H1 (cell line): Measurements from ENCODE around the gene GAP43. TPM values are rescaled to one million over a fixed set of nuclear protein-coding genes. Genes with fewer than 3 reads are reported as not detected.

Experiments
- CTCF ChIA-PET: fragments of 300-600 bp; sonication (Branson Sonifier 250); formaldehyde crosslinking; loops from one replicate; lab custom pipeline; 2021; ENCODE audit not compliant: partially characterized antibody; lab: Charles Lee
- POLR2A ChIA-PET: fragments of 300-600 bp; sonication (Branson Sonifier 250); formaldehyde crosslinking; loops from one replicate; lab custom pipeline; 2021; ENCODE audit warnings: inconsistent platforms; ENCODE audit not compliant: partially characterized antibody; lab: Charles Lee
- DNase-seq, 2 experiments: peaks; one replicate each; pipeline versions ENCODE4 v3.0.0 to v3.0.0-alpha.2; 2010 to 2022; ENCODE audit warnings: low spot score in 2 of 2, low read depth in 1 of 2, mixed read lengths in 1 of 2
- FAIRE-seq: peaks from 2 replicates; lab custom pipeline; 2011; peaks lifted over from hg19 to GRCh38; lab: Jason Lieb, UNC
- H2AFZ ChIP-seq: 2 replicates; pipeline ENCODE4 v1.8.1; 2012; ENCODE audit warnings: low read length, inconsistent platforms
- H2AK5ac ChIP-seq: 2 replicates; pipeline ENCODE4 v1.6.1; 2013; ENCODE audit warnings: low read depth, low read length
- H2BK120ac ChIP-seq: replicated peaks from 2 replicates; pipeline ENCODE3; 2013; ENCODE audit warnings: low read depth, low read length, inconsistent platforms
- H2BK12ac ChIP-seq: 2 replicates; pipeline ENCODE4 v1.6.1; 2013; ENCODE audit warnings: low read depth, low read length
- H2BK15ac ChIP-seq: 2 replicates; pipeline ENCODE4 v1.6.1; 2013; ENCODE audit warnings: low read length
- H2BK20ac ChIP-seq: 2 replicates; pipeline ENCODE4 v1.6.1; 2013; ENCODE audit warnings: low read length
- H2BK5ac ChIP-seq: 2 replicates; pipeline ENCODE4 v1.6.1; 2013; ENCODE audit warnings: low read depth, low read length
- H3K14ac ChIP-seq: 2 replicates; pipeline ENCODE4 v1.6.1; 2013; ENCODE audit warnings: inconsistent platforms; ENCODE audit not compliant: insufficient read length
- H3K18ac ChIP-seq: 2 replicates; pipeline ENCODE4 v1.6.1; 2013; ENCODE audit warnings: low read length; ENCODE audit errors: extremely low read depth
- H3K23ac ChIP-seq: 2 replicates; pipeline ENCODE4 v1.6.1; 2013; ENCODE audit warnings: inconsistent platforms; ENCODE audit not compliant: insufficient read length
- H3K23me2 ChIP-seq: 2 replicates; pipeline ENCODE4 v1.6.1; 2013; ENCODE audit warnings: low read depth, low read length
- H3K27ac ChIP-seq: 2 replicates; pipeline ENCODE4 v1.6.1; 2011; ENCODE audit warnings: low read depth, low read length, inconsistent platforms
- H3K27me3 ChIP-seq, 4 experiments: replicated peaks in 1 of 4; 1 replicate in 1 of 4; 2 replicates in 3 of 4; pipeline versions ENCODE4 v1.6.1 to v1.8.1; 2011 to 2013; ENCODE audit warnings: low read length in 3 of 4, mild to moderate bottlenecking in 3 of 4, inconsistent platforms in 2 of 4, mixed read lengths in 2 of 4, moderate library complexity in 1 of 4; ENCODE audit not compliant: control insufficient read depth in 3 of 4, insufficient read depth in 3 of 4; ENCODE audit errors: extremely low read depth in 1 of 4
- H3K36me3 ChIP-seq, 4 experiments: 2 replicates each; pipeline versions ENCODE4 v1.6.1 to v1.8.1; 2011 to 2013; ENCODE audit warnings: mild to moderate bottlenecking in 4 of 4, low read length in 3 of 4, moderate library complexity in 2 of 4, control low read depth in 1 of 4, inconsistent platforms in 1 of 4; ENCODE audit not compliant: insufficient read depth in 4 of 4, control insufficient read depth in 2 of 4
- H3K4ac ChIP-seq: replicated peaks from 2 replicates; pipeline ENCODE3; 2013; ENCODE audit warnings: low read length, low read depth, mixed read lengths, inconsistent platforms; ENCODE audit not compliant: insufficient read length
- H3K4me1 ChIP-seq, 4 experiments: replicated peaks in 1 of 4; 1 replicate in 1 of 4; 2 replicates in 3 of 4; pipeline versions ENCODE4 v1.6.1 to v1.8.1; 2011 to 2013; ENCODE audit warnings: low read length in 3 of 4, inconsistent platforms in 2 of 4, mixed read lengths in 1 of 4; ENCODE audit not compliant: insufficient read depth in 4 of 4, control insufficient read depth in 3 of 4
- H3K4me2 ChIP-seq, 2 experiments: 2 replicates each; pipeline versions ENCODE4 v1.6.1 to v1.8.1; 2011 to 2013; ENCODE audit warnings: low read depth in 2 of 2, low read length in 2 of 2, control low read depth in 1 of 2, inconsistent platforms in 1 of 2, mild to moderate bottlenecking in 1 of 2; ENCODE audit not compliant: insufficient read depth in 1 of 2
- H3K4me3 ChIP-seq, 4 experiments: fragments of 200-600, 300-600 bp in 1 of 4; sonication (generic), shearing (Covaris generic), sonication (Bioruptor Twin) in 1 of 4; 2 replicates each; pipeline versions ENCODE4 v1.5.1 to v1.8.1; 2011 to 2016; ENCODE audit warnings: low read length in 4 of 4, low read depth in 3 of 4, control low read depth in 2 of 4, inconsistent platforms in 2 of 4, mild to moderate bottlenecking in 2 of 4, mixed read lengths in 1 of 4, moderate library complexity in 1 of 4; ENCODE audit not compliant: insufficient read depth in 2 of 4; ENCODE audit errors: extremely low read depth in 1 of 4
- H3K56ac ChIP-seq: replicated peaks from 2 replicates; pipeline ENCODE3; 2013; ENCODE audit warnings: low read depth, mild to moderate bottlenecking, mixed read lengths, low read length, inconsistent platforms; ENCODE audit not compliant: insufficient read length
- H3K79me1 ChIP-seq: 2 replicates; pipeline ENCODE4 v1.6.1; 2013; ENCODE audit warnings: low read depth, low read length, control low read depth
- H3K79me2 ChIP-seq, 2 experiments: 2 replicates each; pipeline versions ENCODE4 v1.6.1 to v1.8.1; 2012 to 2013; ENCODE audit warnings: low read length in 2 of 2, mild to moderate bottlenecking in 2 of 2, inconsistent platforms in 1 of 2; ENCODE audit not compliant: insufficient read depth in 2 of 2, control insufficient read depth in 1 of 2
- H3K9ac ChIP-seq, 4 experiments: replicated peaks in 1 of 4; 1 replicate in 1 of 4; 2 replicates in 3 of 4; pipeline versions ENCODE4 v1.6.1 to v1.8.1; 2011 to 2013; ENCODE audit warnings: low read depth in 3 of 4, low read length in 3 of 4, control low read depth in 2 of 4, mild to moderate bottlenecking in 2 of 4, moderate library complexity in 2 of 4, inconsistent platforms in 1 of 4; ENCODE audit errors: extremely low read depth in 1 of 4
- H3K9me3 ChIP-seq, 2 experiments: 2 replicates each; pipeline versions ENCODE4 v1.6.1 to v1.8.1; 2012 to 2013; ENCODE audit warnings: mild to moderate bottlenecking in 2 of 2, moderate library complexity in 2 of 2, control low read depth in 1 of 2, inconsistent platforms in 1 of 2, low read depth in 1 of 2, low read length in 1 of 2, mixed read lengths in 1 of 2; ENCODE audit not compliant: insufficient read depth in 2 of 2
- H4K20me1 ChIP-seq, 2 experiments: replicated peaks in 1 of 2; 2 replicates each; pipeline versions ENCODE3 to v1.8.1; 2011 to 2013; ENCODE audit warnings: inconsistent platforms in 2 of 2, low read length in 2 of 2, mild to moderate bottlenecking in 1 of 2; ENCODE audit not compliant: insufficient read depth in 2 of 2, control insufficient read depth in 1 of 2
- H4K5ac ChIP-seq: 2 replicates; pipeline ENCODE4 v1.6.1; 2013; ENCODE audit warnings: low read length, low read depth, mixed read lengths, inconsistent platforms; ENCODE audit not compliant: insufficient read length
- H4K8ac ChIP-seq: 2 replicates; pipeline ENCODE4 v1.8.0; 2013; ENCODE audit warnings: mild to moderate bottlenecking, moderate library complexity, low read length, inconsistent platforms; ENCODE audit not compliant: insufficient read depth; ENCODE audit errors: extremely low read depth
- H4K91ac ChIP-seq: replicated peaks from 2 replicates; pipeline ENCODE3; 2013; ENCODE audit warnings: low read length, mixed read lengths, inconsistent platforms; ENCODE audit not compliant: insufficient read length
- MAFK ChIP-seq: IDR thresholded peaks from 2 replicates; pipeline ENCODE4 v1.6.1; 2012; ENCODE audit warnings: low read depth, mild to moderate bottlenecking, improper control_type of control experiment, low read length
- POU5F1 ChIP-seq: IDR thresholded peaks from 2 replicates; pipeline ENCODE4 v1.6.1; 2011; ENCODE audit warnings: low read depth, mild to moderate bottlenecking, low read length, moderate library complexity
- WGBS, 2 experiments: shearing (Covaris generic) in 1 of 2; methylation state at CpG; one replicate each; pipeline versions ENCODE4 v1.1.6 to v1.1.7; 2013 to 2015; ENCODE audit warnings: low lambda C conversion rate in 2 of 2, mixed read lengths in 2 of 2, inconsistent platforms in 1 of 2, low coverage in 1 of 2, missing lambda C conversion rate in 1 of 2; ENCODE audit not compliant: insufficient replicate concordance in 2 of 2, insufficient coverage in 1 of 2, insufficient read length in 1 of 2; ENCODE audit errors: extremely low coverage in 1 of 2, missing lambda C conversion rate in 1 of 2; 5-methylcytosine and 5-hydroxymethylcytosine counted together
- polyA plus RNA-seq, 7 experiments: library from polyadenylated mRNA; depleted of rRNA in 3 of 7; stranded (reverse) in 5 of 7; unstranded in 2 of 7; fragments of >200 nt in 5 of 7; fragments of 200-250 nt in 2 of 7; gene quantifications; 1 replicate in 5 of 7; 2 replicates in 1 of 7; 4 replicates in 1 of 7; pipeline versions ENCODE4 v1.2.1 to v1.2.3, GENCODE V29; 2011 to 2013; ENCODE audit warnings: missing spikeins in 2 of 7, mixed read lengths in 2 of 7
- total RNA-seq: library from RNA; stranded (reverse); fragmentation: NEBNext Ultra II Directional; extraction: Animal tissue kit (Norgen Biotek cat#: 25700); gene quantifications from 2 replicates; pipeline ENCODE4 v1.2.1, GENCODE V29; 2021
- TF ChIP-seq, protein P1 (sequence below), 3 experiments: IDR thresholded peaks; 1 replicate in 2 of 3; 2 replicates in 1 of 3; pipeline versions ENCODE4 v1.5.1 to v1.6.1; 2011; ENCODE audit warnings: low read length in 3 of 3, mild to moderate bottlenecking in 3 of 3, inconsistent platforms in 2 of 3, low read depth in 1 of 3, moderate library complexity in 1 of 3; ENCODE audit not compliant: insufficient read depth in 1 of 3; ENCODE audit errors: control extremely low read depth in 1 of 3

The GAP43 gene
- total and polyA plus RNA-seq, 2 of the 8 experiments (the other 6 are each of a cell fraction or from before 2014, with no cell fraction given), result 11.2 to 21.9 TPM

DNA sequence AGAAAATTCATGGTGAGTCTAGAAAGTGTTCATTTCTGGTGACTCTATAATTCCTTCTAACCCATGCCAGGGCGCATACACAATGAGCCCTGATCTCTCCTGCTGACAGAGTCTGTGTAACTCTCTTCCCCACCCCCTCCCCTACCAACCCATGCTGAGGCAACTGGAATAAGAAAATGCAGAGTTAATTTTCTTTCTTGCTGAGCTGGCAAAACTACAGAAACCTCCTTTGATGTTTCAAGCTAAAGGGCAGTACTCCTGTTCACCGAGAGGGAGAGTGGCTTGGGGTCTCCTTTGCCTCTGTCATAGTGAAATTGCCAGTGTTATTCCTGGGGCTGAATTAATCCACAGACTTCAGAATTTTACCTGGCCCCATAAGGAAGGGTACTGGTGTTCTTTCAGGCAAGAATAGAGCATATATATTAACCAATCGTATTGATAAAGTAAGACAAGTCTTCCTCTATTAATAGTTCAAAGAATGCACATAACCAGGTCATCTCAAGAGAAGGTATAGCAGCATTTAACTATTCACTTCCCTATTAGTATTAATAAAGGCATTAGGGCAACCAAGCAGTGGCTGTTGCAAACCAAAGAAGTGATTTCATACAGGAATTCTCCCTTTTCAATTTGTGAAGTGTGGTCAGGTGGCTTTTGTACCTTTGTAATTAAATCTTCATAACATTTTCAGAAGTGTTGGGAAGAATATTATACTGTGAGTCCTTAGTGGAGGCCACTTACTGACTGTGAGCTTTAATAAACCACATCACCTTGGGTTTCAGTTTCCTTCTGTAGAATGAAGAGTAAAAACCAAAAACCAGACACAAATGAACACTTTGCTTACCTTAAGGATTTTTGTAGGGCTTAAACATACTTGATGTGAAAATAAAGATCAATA, 4.1 kb downstream of the GAP43 start:
- H3K79me2 ChIP-seq, result peaks cover 0 to 11% of the 10 kb centered on the region in 2 experiments; a peak in 1 of 4 replicates

More for the DNA sequence above, 4.1 kb downstream of the GAP43 start:
- Histone ChIP-seq H4K91ac (no peak overlapping the region), H3K4me1 (peaks cover 1 to 19% (median 11%) of the 10 kb centered on the region in 4 experiments; a peak in 6 of 7 replicates), H2BK5ac (no peak overlapping the region), H3K27ac (no peak overlapping the region), H3K18ac (no peak overlapping the region), H3K27me3 (peaks cover 0 to 6% (median 2%) of the 10 kb centered on the region in 4 experiments; a peak in 2 of 7 replicates), H3K4me3 (peak overlapping the region in 1 of 4 experiments; percentile 18; a peak in 1 of 8 replicates), H3K14ac (no peak overlapping the region), H3K79me1 (0 out of 2 replicates have a peak, but pooled peaks cover 2% of the 10 kb centered on the region), H3K56ac (peak overlapping the region; percentile 52), H2BK120ac (no peak overlapping the region), H4K5ac (no peak overlapping the region), H2BK12ac (no peak overlapping the region), H3K9me3 (no peaks in the 10 kb centered on the region), H3K23me2 (peaks cover 21% of the 10 kb centered on the region), H2BK15ac (no peak overlapping the region), H2AK5ac (no peak overlapping the region), H3K36me3 (no peaks in the 10 kb centered on the region), H4K20me1 (no peaks in the 10 kb centered on the region), H3K23ac (no peak overlapping the region), H3K4me2 (peak overlapping the region; percentile 35 to 53; a peak in 3 of 4 replicates), H3K4ac (no peak overlapping the region), H2BK20ac (no peak overlapping the region), H4K8ac (no peak overlapping the region), H2AFZ (no peak overlapping the region), H3K9ac (no peak overlapping the region)
- no peak for DNase-seq
- WGBS, 2 experiments, result 21% methylated on average over 3 of the region's 3 CpGs; no CpG with 5 or more reads in 1 of the 2 experiments
- FAIRE-seq, result no peak
- peak; percentile 95 for TF ChIP-seq MAFK
- TF ChIP-seq POU5F1, result no peak
- TF ChIP-seq, protein P1, sequence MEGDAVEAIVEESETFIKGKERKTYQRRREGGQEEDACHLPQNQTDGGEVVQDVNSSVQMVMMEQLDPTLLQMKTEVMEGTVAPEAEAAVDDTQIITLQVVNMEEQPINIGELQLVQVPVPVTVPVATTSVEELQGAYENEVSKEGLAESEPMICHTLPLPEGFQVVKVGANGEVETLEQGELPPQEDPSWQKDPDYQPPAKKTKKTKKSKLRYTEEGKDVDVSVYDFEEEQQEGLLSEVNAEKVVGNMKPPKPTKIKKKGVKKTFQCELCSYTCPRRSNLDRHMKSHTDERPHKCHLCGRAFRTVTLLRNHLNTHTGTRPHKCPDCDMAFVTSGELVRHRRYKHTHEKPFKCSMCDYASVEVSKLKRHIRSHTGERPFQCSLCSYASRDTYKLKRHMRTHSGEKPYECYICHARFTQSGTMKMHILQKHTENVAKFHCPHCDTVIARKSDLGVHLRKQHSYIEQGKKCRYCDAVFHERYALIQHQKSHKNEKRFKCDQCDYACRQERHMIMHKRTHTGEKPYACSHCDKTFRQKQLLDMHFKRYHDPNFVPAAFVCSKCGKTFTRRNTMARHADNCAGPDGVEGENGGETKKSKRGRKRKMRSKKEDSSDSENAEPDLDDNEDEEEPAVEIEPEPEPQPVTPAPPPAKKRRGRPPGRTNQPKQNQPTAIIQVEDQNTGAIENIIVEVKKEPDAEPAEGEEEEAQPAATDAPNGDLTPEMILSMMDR (IDR thresholded peaks at IDR 0.05; ENCODE audit: control extremely low read depth in 1 of 3, insufficient read depth in 1 of 3, low read depth in 1 of 3, low read length in 3 of 3), result peak in 1 of 3 experiments; percentile 12; a peak in 1 of 4 replicates
- POLR2A ChIA-PET, result interaction anchor here (1.3 to 1.5 kb wide), 3 partner anchors 12 to 31 kb away, joined by 3 to 5 read pairs (median 3); no protein-coding TSS in a partner anchor
- CTCF ChIA-PET, result interaction anchor here (0.6 to 2.4 kb wide), 5 partner anchors 11 to 372 kb away, joined by 3 to 5 read pairs (median 3); no protein-coding TSS in a partner anchor
